H1 (cell line): ENCODE data around the gene LIPM. TPM values are rescaled to one million over a fixed set of nuclear protein-coding genes. Genes with fewer than 3 reads are reported as not detected.

Experiments
- CTCF ChIA-PET: fragments of 300-600 bp; sonication (Branson Sonifier 250); formaldehyde crosslinking; loops from one replicate; lab custom pipeline; 2021; ENCODE audit not compliant: partially characterized antibody; lab: Charles Lee
- POLR2A ChIA-PET: fragments of 300-600 bp; sonication (Branson Sonifier 250); formaldehyde crosslinking; loops from one replicate; lab custom pipeline; 2021; ENCODE audit warnings: inconsistent platforms; ENCODE audit not compliant: partially characterized antibody; lab: Charles Lee
- DNase-seq, 2 experiments: peaks; one replicate each; pipeline versions ENCODE4 v3.0.0 to v3.0.0-alpha.2; 2010 to 2022; ENCODE audit warnings: low spot score in 2 of 2, low read depth in 1 of 2, mixed read lengths in 1 of 2
- FAIRE-seq: peaks from 2 replicates; lab custom pipeline; 2011; peaks lifted over from hg19 to GRCh38; lab: Jason Lieb, UNC
- H2AFZ ChIP-seq: 2 replicates; pipeline ENCODE4 v1.8.1; 2012; ENCODE audit warnings: low read length, inconsistent platforms
- H2AK5ac ChIP-seq: 2 replicates; pipeline ENCODE4 v1.6.1; 2013; ENCODE audit warnings: low read depth, low read length
- H2BK120ac ChIP-seq: replicated peaks from 2 replicates; pipeline ENCODE3; 2013; ENCODE audit warnings: low read depth, low read length, inconsistent platforms
- H2BK12ac ChIP-seq: 2 replicates; pipeline ENCODE4 v1.6.1; 2013; ENCODE audit warnings: low read depth, low read length
- H2BK15ac ChIP-seq: 2 replicates; pipeline ENCODE4 v1.6.1; 2013; ENCODE audit warnings: low read length
- H2BK20ac ChIP-seq: 2 replicates; pipeline ENCODE4 v1.6.1; 2013; ENCODE audit warnings: low read length
- H2BK5ac ChIP-seq: 2 replicates; pipeline ENCODE4 v1.6.1; 2013; ENCODE audit warnings: low read depth, low read length
- H3K14ac ChIP-seq: 2 replicates; pipeline ENCODE4 v1.6.1; 2013; ENCODE audit warnings: inconsistent platforms; ENCODE audit not compliant: insufficient read length
- H3K18ac ChIP-seq: 2 replicates; pipeline ENCODE4 v1.6.1; 2013; ENCODE audit warnings: low read length; ENCODE audit errors: extremely low read depth
- H3K23ac ChIP-seq: 2 replicates; pipeline ENCODE4 v1.6.1; 2013; ENCODE audit warnings: inconsistent platforms; ENCODE audit not compliant: insufficient read length
- H3K23me2 ChIP-seq: 2 replicates; pipeline ENCODE4 v1.6.1; 2013; ENCODE audit warnings: low read depth, low read length
- H3K27ac ChIP-seq: 2 replicates; pipeline ENCODE4 v1.6.1; 2011; ENCODE audit warnings: low read depth, low read length, inconsistent platforms
- H3K27me3 ChIP-seq, 4 experiments: replicated peaks in 1 of 4; 1 replicate in 1 of 4; 2 replicates in 3 of 4; pipeline versions ENCODE4 v1.6.1 to v1.8.1; 2011 to 2013; ENCODE audit warnings: low read length in 3 of 4, mild to moderate bottlenecking in 3 of 4, inconsistent platforms in 2 of 4, mixed read lengths in 2 of 4, moderate library complexity in 1 of 4; ENCODE audit not compliant: control insufficient read depth in 3 of 4, insufficient read depth in 3 of 4; ENCODE audit errors: extremely low read depth in 1 of 4
- H3K36me3 ChIP-seq, 4 experiments: 2 replicates each; pipeline versions ENCODE4 v1.6.1 to v1.8.1; 2011 to 2013; ENCODE audit warnings: mild to moderate bottlenecking in 4 of 4, low read length in 3 of 4, moderate library complexity in 2 of 4, control low read depth in 1 of 4, inconsistent platforms in 1 of 4; ENCODE audit not compliant: insufficient read depth in 4 of 4, control insufficient read depth in 2 of 4
- H3K4ac ChIP-seq: replicated peaks from 2 replicates; pipeline ENCODE3; 2013; ENCODE audit warnings: low read length, low read depth, mixed read lengths, inconsistent platforms; ENCODE audit not compliant: insufficient read length
- H3K4me1 ChIP-seq, 4 experiments: replicated peaks in 1 of 4; 1 replicate in 1 of 4; 2 replicates in 3 of 4; pipeline versions ENCODE4 v1.6.1 to v1.8.1; 2011 to 2013; ENCODE audit warnings: low read length in 3 of 4, inconsistent platforms in 2 of 4, mixed read lengths in 1 of 4; ENCODE audit not compliant: insufficient read depth in 4 of 4, control insufficient read depth in 3 of 4
- H3K4me2 ChIP-seq, 2 experiments: 2 replicates each; pipeline versions ENCODE4 v1.6.1 to v1.8.1; 2011 to 2013; ENCODE audit warnings: low read depth in 2 of 2, low read length in 2 of 2, control low read depth in 1 of 2, inconsistent platforms in 1 of 2, mild to moderate bottlenecking in 1 of 2; ENCODE audit not compliant: insufficient read depth in 1 of 2
- H3K4me3 ChIP-seq, 4 experiments: fragments of 200-600, 300-600 bp in 1 of 4; sonication (generic), shearing (Covaris generic), sonication (Bioruptor Twin) in 1 of 4; 2 replicates each; pipeline versions ENCODE4 v1.5.1 to v1.8.1; 2011 to 2016; ENCODE audit warnings: low read length in 4 of 4, low read depth in 3 of 4, control low read depth in 2 of 4, inconsistent platforms in 2 of 4, mild to moderate bottlenecking in 2 of 4, mixed read lengths in 1 of 4, moderate library complexity in 1 of 4; ENCODE audit not compliant: insufficient read depth in 2 of 4; ENCODE audit errors: extremely low read depth in 1 of 4
- H3K56ac ChIP-seq: replicated peaks from 2 replicates; pipeline ENCODE3; 2013; ENCODE audit warnings: low read depth, mild to moderate bottlenecking, mixed read lengths, low read length, inconsistent platforms; ENCODE audit not compliant: insufficient read length
- H3K79me1 ChIP-seq: 2 replicates; pipeline ENCODE4 v1.6.1; 2013; ENCODE audit warnings: low read depth, low read length, control low read depth
- H3K79me2 ChIP-seq, 2 experiments: 2 replicates each; pipeline versions ENCODE4 v1.6.1 to v1.8.1; 2012 to 2013; ENCODE audit warnings: low read length in 2 of 2, mild to moderate bottlenecking in 2 of 2, inconsistent platforms in 1 of 2; ENCODE audit not compliant: insufficient read depth in 2 of 2, control insufficient read depth in 1 of 2
- H3K9ac ChIP-seq, 4 experiments: replicated peaks in 1 of 4; 1 replicate in 1 of 4; 2 replicates in 3 of 4; pipeline versions ENCODE4 v1.6.1 to v1.8.1; 2011 to 2013; ENCODE audit warnings: low read depth in 3 of 4, low read length in 3 of 4, control low read depth in 2 of 4, mild to moderate bottlenecking in 2 of 4, moderate library complexity in 2 of 4, inconsistent platforms in 1 of 4; ENCODE audit errors: extremely low read depth in 1 of 4
- H3K9me3 ChIP-seq, 2 experiments: 2 replicates each; pipeline versions ENCODE4 v1.6.1 to v1.8.1; 2012 to 2013; ENCODE audit warnings: mild to moderate bottlenecking in 2 of 2, moderate library complexity in 2 of 2, control low read depth in 1 of 2, inconsistent platforms in 1 of 2, low read depth in 1 of 2, low read length in 1 of 2, mixed read lengths in 1 of 2; ENCODE audit not compliant: insufficient read depth in 2 of 2
- H4K20me1 ChIP-seq, 2 experiments: replicated peaks in 1 of 2; 2 replicates each; pipeline versions ENCODE3 to v1.8.1; 2011 to 2013; ENCODE audit warnings: inconsistent platforms in 2 of 2, low read length in 2 of 2, mild to moderate bottlenecking in 1 of 2; ENCODE audit not compliant: insufficient read depth in 2 of 2, control insufficient read depth in 1 of 2
- H4K5ac ChIP-seq: 2 replicates; pipeline ENCODE4 v1.6.1; 2013; ENCODE audit warnings: low read length, low read depth, mixed read lengths, inconsistent platforms; ENCODE audit not compliant: insufficient read length
- H4K8ac ChIP-seq: 2 replicates; pipeline ENCODE4 v1.8.0; 2013; ENCODE audit warnings: mild to moderate bottlenecking, moderate library complexity, low read length, inconsistent platforms; ENCODE audit not compliant: insufficient read depth; ENCODE audit errors: extremely low read depth
- H4K91ac ChIP-seq: replicated peaks from 2 replicates; pipeline ENCODE3; 2013; ENCODE audit warnings: low read length, mixed read lengths, inconsistent platforms; ENCODE audit not compliant: insufficient read length
- BCL11A ChIP-seq, 2 experiments: IDR thresholded peaks; one replicate each; pipeline ENCODE4 v1.6.1; 2011; ENCODE audit warnings: low read depth in 2 of 2, low read length in 2 of 2, mild to moderate bottlenecking in 2 of 2
- JUN ChIP-seq: IDR thresholded peaks from 2 replicates; pipeline ENCODE4 v1.6.1; 2011; ENCODE audit warnings: low read depth, mild to moderate bottlenecking, improper control_type of control experiment, low read length
- MAFK ChIP-seq: IDR thresholded peaks from 2 replicates; pipeline ENCODE4 v1.6.1; 2012; ENCODE audit warnings: low read depth, mild to moderate bottlenecking, improper control_type of control experiment, low read length
- POU5F1 ChIP-seq: IDR thresholded peaks from 2 replicates; pipeline ENCODE4 v1.6.1; 2011; ENCODE audit warnings: low read depth, mild to moderate bottlenecking, low read length, moderate library complexity
- SIN3A ChIP-seq, 2 experiments: IDR thresholded peaks in 1 of 2; conservative IDR thresholded peaks in 1 of 2; 2 replicates each; pipeline ENCODE4 v1.6.1; 2011 to 2012; ENCODE audit warnings: low read length in 2 of 2, improper control_type of control experiment in 1 of 2, low read depth in 1 of 2, mild to moderate bottlenecking in 1 of 2
- TCF12 ChIP-seq: IDR thresholded peaks from 2 replicates; pipeline ENCODE4 v1.6.1; 2011; ENCODE audit warnings: low read depth, mild to moderate bottlenecking, low read length
- USF2 ChIP-seq: IDR thresholded peaks from 2 replicates; pipeline ENCODE4 v1.6.1; 2011; ENCODE audit warnings: low read length, improper control_type of control experiment
- YY1 ChIP-seq: IDR thresholded peaks from 2 replicates; pipeline ENCODE4 v1.6.1; 2011; ENCODE audit warnings: low read depth, mild to moderate bottlenecking, low read length
- WGBS, 2 experiments: shearing (Covaris generic) in 1 of 2; methylation state at CpG; one replicate each; pipeline versions ENCODE4 v1.1.6 to v1.1.7; 2013 to 2015; ENCODE audit warnings: low lambda C conversion rate in 2 of 2, mixed read lengths in 2 of 2, inconsistent platforms in 1 of 2, low coverage in 1 of 2, missing lambda C conversion rate in 1 of 2; ENCODE audit not compliant: insufficient replicate concordance in 2 of 2, insufficient coverage in 1 of 2, insufficient read length in 1 of 2; ENCODE audit errors: extremely low coverage in 1 of 2, missing lambda C conversion rate in 1 of 2; 5-methylcytosine and 5-hydroxymethylcytosine counted together
- polyA plus RNA-seq, 7 experiments: library from polyadenylated mRNA; depleted of rRNA in 3 of 7; stranded (reverse) in 5 of 7; unstranded in 2 of 7; fragments of >200 nt in 5 of 7; fragments of 200-250 nt in 2 of 7; gene quantifications; 1 replicate in 5 of 7; 2 replicates in 1 of 7; 4 replicates in 1 of 7; pipeline versions ENCODE4 v1.2.1 to v1.2.3, GENCODE V29; 2011 to 2013; ENCODE audit warnings: missing spikeins in 2 of 7, mixed read lengths in 2 of 7
- total RNA-seq: library from RNA; stranded (reverse); fragmentation: NEBNext Ultra II Directional; extraction: Animal tissue kit (Norgen Biotek cat#: 25700); gene quantifications from 2 replicates; pipeline ENCODE4 v1.2.1, GENCODE V29; 2021
- TF ChIP-seq, protein P1 (sequence below): IDR thresholded peaks from 2 replicates; pipeline ENCODE4 v1.6.1; 2011; ENCODE audit warnings: low read depth, mild to moderate bottlenecking, low read length; ENCODE audit not compliant: insufficient read depth
- TF ChIP-seq, protein P2 (sequence below): IDR thresholded peaks from 2 replicates; pipeline ENCODE4 v1.6.1; 2012; ENCODE audit warnings: low read length, inconsistent platforms

LIPM gene
- total and polyA plus RNA-seq, 2 of the 8 experiments (the other 6 are each of a cell fraction or from before 2014, with no cell fraction given) = not detected

DNA sequence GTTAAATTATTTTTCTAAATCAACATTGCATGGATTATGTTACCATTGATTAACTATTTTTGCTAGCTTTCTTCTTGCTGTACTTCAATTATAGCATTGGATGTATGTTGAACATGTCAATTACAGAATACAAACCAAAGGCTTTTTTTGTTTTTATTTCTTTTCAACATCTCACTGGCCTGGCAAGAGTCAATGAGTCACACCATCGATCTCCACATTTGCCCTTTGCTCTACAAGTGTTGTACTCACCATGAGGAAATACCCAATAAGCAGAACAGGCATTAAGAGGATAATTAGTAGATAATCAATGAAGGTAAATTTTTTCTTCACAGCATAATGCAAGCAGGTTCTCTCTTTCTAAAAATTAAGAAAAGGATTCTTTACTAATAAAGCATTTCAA, 25.8 kb downstream of the LIPM start:
- no peak overlapping the region for H2BK5ac ChIP-seq
- H3K36me3 ChIP-seq = no peaks in the 10 kb centered on the region
- H4K5ac ChIP-seq = no peak overlapping the region
- no peaks in the 10 kb centered on the region for H3K79me2 ChIP-seq
- no peak overlapping the region for H3K4me3 ChIP-seq
- ChIA-PET POLR2A (no interaction called here), CTCF (interaction anchor here (1.0 to 3.7 kb wide), 7 partner anchors 8 to 386 kb away, joined by 3 to 30 read pairs (median 4); no protein-coding TSS in a partner anchor)
- H2BK20ac ChIP-seq = no peak overlapping the region
- no peak overlapping the region for H3K18ac ChIP-seq
- no peak overlapping the region for H4K8ac ChIP-seq
- H3K27ac ChIP-seq = no peak overlapping the region
- no peaks in the 10 kb centered on the region for H3K4me1 ChIP-seq
- DNase-seq (no peak), FAIRE-seq (no peak)
- no peak overlapping the region for H3K14ac ChIP-seq
- no peaks in the 10 kb centered on the region; the same call in 1 of the 2 replicates for H3K23me2 ChIP-seq
- no peak overlapping the region for H2BK120ac ChIP-seq
- no peak overlapping the region for H2AFZ ChIP-seq
- no peak overlapping the region for H2BK12ac ChIP-seq
- no peak overlapping the region for H3K4me2 ChIP-seq
- 87% methylated on average over 1 of the region's 1 CpG; no CpG with 5 or more reads in 1 of the 2 experiments for WGBS, 2 experiments
- H3K9ac ChIP-seq = no peak overlapping the region
- H3K23ac ChIP-seq = no peak overlapping the region
- H3K9me3 ChIP-seq = no peaks in the 10 kb centered on the region
- H2BK15ac ChIP-seq = no peak overlapping the region
- H3K4ac ChIP-seq = no peak overlapping the region
- no peaks in the 10 kb centered on the region for H3K79me1 ChIP-seq
- H3K27me3 ChIP-seq = no peaks in the 10 kb centered on the region
- H2AK5ac ChIP-seq = no peak overlapping the region
- no peaks in the 10 kb centered on the region for H4K20me1 ChIP-seq
- no peak overlapping the region for H4K91ac ChIP-seq
- no peak overlapping the region for H3K56ac ChIP-seq
- no peak for TF ChIP-seq BCL11A (IDR thresholded peaks at IDR 0.05; ENCODE audit: low read depth in 2 of 2, low read length in 2 of 2)
- no peak for TF ChIP-seq POU5F1
- no peak for TF ChIP-seq USF2
- TF ChIP-seq SIN3A (conservative IDR thresholded peaks at IDR 0.05 in 1 of 2, IDR thresholded peaks at IDR 0.05 in 1 of 2; ENCODE audit: low read depth in 1 of 2, low read length in 2 of 2) = no peak
- no peak for TF ChIP-seq JUN
- TF ChIP-seq, protein P1, sequence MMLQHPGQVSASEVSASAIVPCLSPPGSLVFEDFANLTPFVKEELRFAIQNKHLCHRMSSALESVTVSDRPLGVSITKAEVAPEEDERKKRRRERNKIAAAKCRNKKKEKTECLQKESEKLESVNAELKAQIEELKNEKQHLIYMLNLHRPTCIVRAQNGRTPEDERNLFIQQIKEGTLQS = no peak
- no peak for TF ChIP-seq YY1
- TF ChIP-seq, protein P2, sequence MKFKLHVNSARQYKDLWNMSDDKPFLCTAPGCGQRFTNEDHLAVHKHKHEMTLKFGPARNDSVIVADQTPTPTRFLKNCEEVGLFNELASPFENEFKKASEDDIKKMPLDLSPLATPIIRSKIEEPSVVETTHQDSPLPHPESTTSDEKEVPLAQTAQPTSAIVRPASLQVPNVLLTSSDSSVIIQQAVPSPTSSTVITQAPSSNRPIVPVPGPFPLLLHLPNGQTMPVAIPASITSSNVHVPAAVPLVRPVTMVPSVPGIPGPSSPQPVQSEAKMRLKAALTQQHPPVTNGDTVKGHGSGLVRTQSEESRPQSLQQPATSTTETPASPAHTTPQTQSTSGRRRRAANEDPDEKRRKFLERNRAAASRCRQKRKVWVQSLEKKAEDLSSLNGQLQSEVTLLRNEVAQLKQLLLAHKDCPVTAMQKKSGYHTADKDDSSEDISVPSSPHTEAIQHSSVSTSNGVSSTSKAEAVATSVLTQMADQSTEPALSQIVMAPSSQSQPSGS = no peak
- no peak for TF ChIP-seq TCF12
- no peak for TF ChIP-seq MAFK
